OCI-LY1 (cell line): Measurements from ENCODE around the gene NUPR1.
"Not testable (repeated sequence)": the region's sequence is repeated elsewhere in the genome, so short reads cannot be mapped to it uniquely, and the experiment has no call there.

Experiments
- H2AFZ ChIP-seq: fragments of 200-600 bp; sonication (generic), shearing (Covaris generic); 2 replicates; pipeline ENCODE4 v1.6.0; 2014; ENCODE audit warnings: antibody characterized with exemption, mild to moderate bottlenecking, low read length
- H3F3A ChIP-seq: fragments of 200-600 bp; sonication (generic), shearing (Covaris generic); 2 replicates; pipeline ENCODE4 v1.6.0; 2014; ENCODE audit warnings: mild to moderate bottlenecking, antibody characterized with exemption, low read length, moderate library complexity; ENCODE audit not compliant: insufficient read depth
- H3K27ac ChIP-seq: fragments of 200-600 bp; sonication (generic); 2 replicates; pipeline ENCODE4 v1.5.1; 2014; ENCODE audit warnings: low read length, mixed run types, mild to moderate bottlenecking, low read depth; ENCODE audit not compliant: poor library complexity, severe bottlenecking
- H3K27me3 ChIP-seq: fragments of 200-600 bp; sonication (generic); 2 replicates; pipeline ENCODE4 v1.6.0; 2014; ENCODE audit warnings: antibody characterized with exemption, mild to moderate bottlenecking, low read length, moderate library complexity; ENCODE audit not compliant: insufficient read depth
- H3K36me3 ChIP-seq: fragments of 200-600 bp; sonication (generic); 2 replicates; pipeline ENCODE4 v1.6.1; 2014; ENCODE audit warnings: mild to moderate bottlenecking, antibody characterized with exemption, low read length, moderate library complexity, mixed read lengths; ENCODE audit not compliant: insufficient read depth
- H3K4me1 ChIP-seq: fragments of 200-600 bp; sonication (generic); 2 replicates; pipeline ENCODE4 v1.5.1; 2014; ENCODE audit warnings: mild to moderate bottlenecking, low read length, moderate library complexity; ENCODE audit not compliant: insufficient read depth, severe bottlenecking
- H3K4me2 ChIP-seq: fragments of 200-600 bp; sonication (generic), shearing (Covaris generic); 2 replicates; pipeline ENCODE4 v1.6.1; 2014; ENCODE audit warnings: low read length
- H3K4me3 ChIP-seq: fragments of 200-600 bp; sonication (generic); 2 replicates; pipeline ENCODE4 v1.5.1; 2014; ENCODE audit warnings: low read length, low read depth, mild to moderate bottlenecking, mixed read lengths; ENCODE audit not compliant: poor library complexity, severe bottlenecking
- H3K79me2 ChIP-seq: fragments of 200-600 bp; shearing (Covaris generic); 2 replicates; pipeline ENCODE4 v1.6.1; 2016; ENCODE audit warnings: mixed run types, low read length, mixed read lengths; ENCODE audit not compliant: insufficient read depth
- H3K9ac ChIP-seq: fragments of 200-600 bp; sonication (generic), shearing (Covaris generic); 2 replicates; pipeline ENCODE4 v1.6.1; 2014; ENCODE audit warnings: mild to moderate bottlenecking, low read length, mixed read lengths
- H3K9me2 ChIP-seq: fragments of 200-600 bp; sonication (generic), shearing (Covaris generic); 2 replicates; pipeline ENCODE4 v1.6.1; 2014; ENCODE audit warnings: low read depth, mild to moderate bottlenecking, low read length, mixed read lengths
- H3K9me3 ChIP-seq: fragments of 200-600 bp; shearing (Covaris generic); 2 replicates; pipeline ENCODE4 v1.6.1; 2014; ENCODE audit warnings: low read length, mixed read lengths
- H4K20me1 ChIP-seq: fragments of 200-600 bp; sonication (generic), shearing (Covaris generic); 2 replicates; pipeline ENCODE4 v1.6.0; 2016; ENCODE audit warnings: mild to moderate bottlenecking, low read length; ENCODE audit not compliant: insufficient read depth
- CTCF ChIP-seq: fragments of 200-600 bp; sonication (generic), shearing (Covaris generic); IDR thresholded peaks from 2 replicates; pipeline ENCODE4 v1.5.1; 2017; ENCODE audit warnings: mild to moderate bottlenecking, antibody characterized with exemption, low read length, moderate library complexity, mixed read lengths
- EZH2 ChIP-seq: fragments of 200-600 bp; sonication (generic), shearing (Covaris generic); IDR thresholded peaks from 2 replicates; pipeline ENCODE4 v1.8.0; 2017; ENCODE audit warnings: borderline replicate concordance, mixed run types, mild to moderate bottlenecking, antibody characterized with exemption, low read length, moderate library complexity, mixed read lengths

Gene NUPR1

DNA sequence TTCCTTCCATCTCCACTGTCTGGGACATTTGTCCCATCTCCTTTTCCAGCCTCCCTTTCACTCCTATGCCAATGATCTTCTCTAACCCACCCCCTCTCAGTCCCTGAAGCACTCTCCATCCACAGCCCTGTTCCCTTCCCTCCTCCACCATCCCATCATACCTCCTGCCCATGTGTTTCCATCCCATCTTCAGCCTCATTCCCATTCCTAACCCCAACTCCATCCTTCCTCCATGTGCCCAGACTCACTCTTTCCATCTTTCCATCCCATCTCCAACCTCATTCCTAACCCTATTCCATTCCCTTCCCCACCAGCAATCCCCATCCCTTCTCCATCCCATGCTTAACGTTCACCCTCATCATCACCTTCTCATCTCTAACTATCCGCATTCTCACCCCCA is 36.5 kb downstream of the NUPR1 start:
- Histone ChIP-seq H3K4me3 (no peak overlapping the region), H3K4me1 (no peaks in the 10 kb centered on the region), H3K27ac (no peak overlapping the region), H3K36me3 (no peaks in the 10 kb centered on the region), H3K9me3 (no peaks in the 10 kb centered on the region), H3K9ac (no peak overlapping the region), H3K79me2 (no peaks in the 10 kb centered on the region), H3K27me3 (no peaks in the 10 kb centered on the region), H3K4me2 (no peak overlapping the region), H4K20me1 (no peaks in the 10 kb centered on the region), H2AFZ (no peak overlapping the region), H3K9me2 (no peaks in the 10 kb centered on the region), H3F3A (no peaks in the 10 kb centered on the region)
- TF ChIP-seq EZH2 (no peak), CTCF (no peak)

DNA sequence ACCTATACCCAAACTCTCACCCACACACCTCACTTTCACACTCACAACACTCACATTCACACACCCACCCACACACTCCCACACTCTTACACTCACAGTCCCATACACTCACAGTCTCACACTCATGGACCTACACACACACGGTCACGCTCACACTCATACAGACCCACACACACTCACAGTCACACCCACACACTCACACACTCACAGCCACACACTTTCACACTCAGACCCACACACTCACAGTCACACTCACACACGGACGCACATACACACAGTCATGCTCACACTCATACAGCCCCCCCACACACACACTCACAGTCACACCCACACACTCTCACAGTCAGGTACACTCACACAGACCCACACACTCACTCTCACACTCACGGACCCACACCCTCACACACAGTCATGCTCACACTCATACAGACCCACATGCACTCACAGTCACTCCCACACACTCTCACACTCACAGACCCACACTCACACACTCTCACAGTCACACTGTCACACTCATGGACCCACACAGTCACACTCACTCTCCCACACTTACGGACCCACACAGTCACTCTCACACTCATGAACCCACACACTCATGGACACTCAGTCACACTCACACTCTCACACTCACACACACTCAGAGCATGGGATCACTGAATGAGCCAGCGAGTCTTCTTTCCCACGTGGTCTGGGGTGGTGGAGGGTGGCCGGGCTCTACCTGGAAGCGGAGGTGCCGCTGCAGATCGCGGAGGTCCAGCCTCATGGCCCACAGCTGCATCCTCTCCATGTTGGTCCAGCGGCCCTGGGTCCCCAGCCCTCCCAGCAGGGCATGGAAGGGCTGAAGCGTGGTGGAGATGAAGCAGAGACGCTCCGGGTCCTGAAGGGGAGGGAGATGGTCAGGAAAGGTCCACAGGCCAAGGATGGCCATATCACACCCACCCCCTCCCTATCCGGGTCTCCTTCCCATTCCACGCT is 37.2 kb downstream of the NUPR1 start:
- Histone ChIP-seq H3K4me2 (no peak overlapping the region), H3K4me1 (no peaks in the 10 kb centered on the region), H3K27me3 (no peaks in the 10 kb centered on the region), H3F3A (no peaks in the 10 kb centered on the region), H2AFZ (no peak overlapping the region), H4K20me1 (no peaks in the 10 kb centered on the region), H3K9ac (no peak overlapping the region), H3K36me3 (no peaks in the 10 kb centered on the region), H3K9me3 (no peaks in the 10 kb centered on the region), H3K4me3 (no peak overlapping the region), H3K27ac (no peak overlapping the region), H3K79me2 (no peaks in the 10 kb centered on the region), H3K9me2 (no peaks in the 10 kb centered on the region)
- no peak for TF ChIP-seq EZH2
- TF ChIP-seq CTCF, result no peak

DNA sequence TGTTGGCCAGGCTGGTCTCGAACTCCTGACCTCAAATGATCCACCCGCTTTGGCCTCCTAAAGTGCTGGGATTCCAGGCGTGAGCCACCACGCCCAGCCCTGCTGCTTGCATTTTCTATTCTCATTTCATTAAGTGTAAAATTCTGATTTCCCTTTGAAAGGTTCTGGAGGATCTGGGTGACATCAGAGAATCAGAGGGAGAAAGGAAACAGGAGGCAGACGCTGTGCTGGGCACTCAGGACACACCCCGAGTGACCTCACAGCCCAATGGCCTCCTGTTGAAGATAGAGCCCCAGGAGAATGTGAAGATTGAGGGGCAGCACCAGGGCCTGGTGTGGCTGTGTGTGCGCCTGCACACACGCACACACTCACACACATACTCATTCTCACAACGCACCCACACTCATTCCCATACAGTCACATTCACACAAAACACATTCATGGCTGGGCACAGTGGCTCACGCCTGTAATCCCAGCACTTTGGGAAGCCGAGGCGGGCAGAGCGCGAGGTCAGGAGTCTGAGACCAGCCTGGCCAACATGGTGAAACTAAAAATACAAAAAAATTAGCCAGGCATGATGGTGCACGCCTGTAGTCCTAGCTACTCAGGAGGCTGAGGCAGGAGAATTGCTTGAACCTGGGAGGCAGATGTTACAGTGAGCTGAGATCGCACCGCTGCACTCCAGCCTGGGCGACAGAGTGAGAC is 38.1 kb downstream of the NUPR1 start:
- H3K27ac ChIP-seq, H3K4me2 ChIP-seq, H3K9me3 ChIP-seq, H3K36me3 ChIP-seq, H3K79me2 ChIP-seq, H3K9ac ChIP-seq, H3K27me3 ChIP-seq, H2AFZ ChIP-seq, H3K9me2 ChIP-seq, H3F3A ChIP-seq, H4K20me1 ChIP-seq, H3K4me1 ChIP-seq, H3K4me3 ChIP-seq: not testable (repeated sequence)
